Ectodermal cell (in vitro differentiated cells): ENCODE data around the gene GIPC3.
"Not testable (repeated sequence)": the region's sequence is repeated elsewhere in the genome, so short reads cannot be mapped to it uniquely, and the experiment has no call there.

Source experiments
- H3K27ac ChIP-seq: 2 replicates; pipeline ENCODE4 v1.7.0; 2013; ENCODE audit warnings: mild to moderate bottlenecking, low read depth, low read length; ENCODE audit not compliant: insufficient read depth, poor library complexity, severe bottlenecking
- H3K27me3 ChIP-seq: 2 replicates; pipeline ENCODE4 v1.7.0; 2013; ENCODE audit warnings: mild to moderate bottlenecking, low read length; ENCODE audit not compliant: insufficient read depth, control insufficient read depth, poor library complexity, severe bottlenecking
- H3K36me3 ChIP-seq: one replicate; pipeline ENCODE4 v1.7.0; 2013; ENCODE audit warnings: low read length; ENCODE audit not compliant: control insufficient read depth, insufficient read depth
- H3K4me1 ChIP-seq: one replicate; pipeline ENCODE4 v1.7.0; 2013; ENCODE audit warnings: low read length; ENCODE audit not compliant: control insufficient read depth, insufficient read depth
- H3K4me3 ChIP-seq: 2 replicates; pipeline ENCODE4 v1.7.0; 2013; ENCODE audit warnings: low read depth, low read length, control low read depth; ENCODE audit not compliant: insufficient read depth
- H3K9me3 ChIP-seq: 2 replicates; pipeline ENCODE4 v1.7.0; 2013; ENCODE audit warnings: mild to moderate bottlenecking, low read length, moderate library complexity; ENCODE audit not compliant: control insufficient read depth
- WGBS, 2 experiments: methylation state at CpG; one replicate each; pipeline ENCODE4 v1.1.7; 2013; ENCODE audit warnings: missing lambda C conversion rate in 2 of 2; 5-methylcytosine and 5-hydroxymethylcytosine counted together

GIPC3 gene

DNA sequence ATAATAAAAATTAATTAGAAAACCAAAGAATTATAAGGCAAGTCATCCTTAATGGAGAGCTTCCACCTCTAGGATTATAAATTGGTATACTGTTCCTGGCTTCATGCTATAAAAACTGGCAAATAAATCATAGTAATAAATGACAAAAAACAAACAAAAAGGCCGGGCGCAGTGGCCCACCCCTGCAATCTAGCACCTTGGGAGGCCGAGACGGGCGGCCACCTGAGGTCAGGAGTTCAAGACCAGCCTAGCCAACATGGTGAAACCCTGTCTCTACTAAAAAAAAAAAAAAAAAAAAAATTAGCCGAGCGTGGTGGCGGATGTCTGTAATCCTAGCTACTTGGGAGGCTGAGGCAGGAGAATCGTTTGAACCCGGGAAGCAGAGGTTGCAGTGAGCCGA lies 15.2 kb upstream of the GIPC3 start:
- not testable (repeated sequence) for H3K27me3 ChIP-seq, H3K4me3 ChIP-seq, H3K4me1 ChIP-seq, H3K36me3 ChIP-seq, H3K9me3 ChIP-seq, H3K27ac ChIP-seq
- WGBS, 2 experiments, result 93 to 95% methylated on average over 11 of the region's 11 CpGs

DNA sequence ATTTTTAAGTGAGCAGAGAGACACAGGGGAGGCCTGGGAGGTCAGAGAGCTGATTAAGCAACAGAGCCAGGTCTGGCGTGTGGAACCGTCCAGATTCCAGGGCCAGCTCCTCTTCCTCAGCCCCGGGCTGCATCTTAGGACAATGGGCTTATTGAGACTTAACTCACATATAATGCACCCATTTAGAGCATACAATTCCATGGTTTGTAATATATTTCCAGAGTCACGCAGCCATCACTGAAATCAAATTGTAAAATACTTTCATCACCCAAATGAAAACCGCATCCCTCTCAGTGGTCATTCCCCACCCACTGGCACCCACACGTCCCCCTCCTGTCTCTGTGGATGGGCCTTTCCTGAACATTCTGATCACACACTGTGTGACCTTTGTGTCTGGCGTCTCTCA lies 14.7 kb upstream of the GIPC3 start:
- H3K9me3 ChIP-seq, result no peaks in the 10 kb centered on the region
- no peak overlapping the region for H3K27ac ChIP-seq
- H3K4me3 ChIP-seq, result no peak overlapping the region
- H3K36me3 ChIP-seq, result no peaks in the 10 kb centered on the region
- peaks cover 4% of the 10 kb centered on the region for H3K27me3 ChIP-seq
- no peaks in the 10 kb centered on the region for H3K4me1 ChIP-seq
- WGBS, 2 experiments, result 91 to 93% methylated on average over 7 of the region's 7 CpGs

DNA sequence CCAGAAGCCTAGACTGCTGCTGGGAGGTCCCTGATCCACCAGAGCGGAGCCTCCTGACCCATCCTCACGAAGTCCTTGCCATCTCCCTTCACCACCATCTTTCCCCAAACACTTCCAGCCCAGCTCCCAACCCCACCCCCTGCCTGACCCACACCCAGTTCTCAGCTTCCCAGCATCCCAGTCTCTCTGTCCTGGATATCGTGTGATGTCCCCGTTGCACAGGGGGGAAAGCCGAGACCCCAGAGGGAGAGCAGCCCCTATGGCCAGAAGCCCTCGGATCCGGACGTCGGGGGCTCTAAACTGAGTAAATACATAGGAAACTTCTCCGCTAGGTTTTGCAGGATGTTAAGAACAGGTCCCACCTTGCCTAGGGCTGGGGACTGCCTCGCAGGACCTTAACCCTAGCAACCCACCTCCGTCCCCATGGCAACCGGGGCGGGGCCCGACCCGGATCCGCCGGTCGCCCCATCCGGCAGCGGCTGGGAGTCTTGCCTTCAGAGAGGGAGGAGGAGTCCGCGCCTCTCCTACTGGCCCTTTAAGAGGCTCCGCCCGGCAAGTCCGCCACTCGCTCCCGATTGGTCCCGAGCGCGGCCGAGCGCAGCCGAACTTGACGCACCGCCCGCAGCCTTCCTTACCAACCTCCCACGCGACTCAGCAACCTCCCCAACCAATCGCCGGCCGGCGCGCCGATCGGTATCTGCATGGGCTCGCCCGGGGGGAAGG lies 13.0 kb upstream of the GIPC3 start:
- WGBS, 2 experiments, result 6% methylated on average over 48 of the region's 48 CpGs
- peak overlapping the region; percentile 74 for H3K4me3 ChIP-seq

DNA sequence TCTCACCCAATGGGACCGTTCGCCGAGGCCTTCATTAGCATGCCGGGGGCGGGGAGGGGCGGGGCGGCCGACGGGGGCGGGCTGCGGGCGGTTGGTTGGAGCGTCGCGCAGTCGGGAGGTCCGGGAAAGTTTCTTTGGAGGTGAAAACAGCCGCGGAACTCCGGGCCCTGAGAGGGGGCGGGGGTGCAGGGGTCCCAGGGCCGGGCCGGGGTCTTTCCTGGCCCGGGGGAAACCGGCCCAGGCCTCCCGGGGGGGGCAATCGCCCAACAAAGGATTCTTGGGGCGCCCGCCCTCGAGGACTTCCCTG lies 12.5 kb upstream of the GIPC3 start, which contains the start of gene HMG20B:
Gene HMG20B (plus strand): TSS at position 90 of the 307 bp plus-strand sequence. CDS start 366 bp downstream, outside the sequence.
- Histone ChIP-seq H3K9me3 (no peaks in the 10 kb centered on the region), H3K4me1 (peaks cover 9% of the 10 kb centered on the region), H3K36me3 (no peaks in the 10 kb centered on the region), H3K27me3 (peaks cover 24% of the 10 kb centered on the region), H3K27ac (no peak within 1 kb of the TSS), H3K4me3 (peak within 1 kb of the TSS; percentile 74)
- 0 to 1% methylated on average over 30 of the region's 30 CpGs for WGBS, 2 experiments

More for the DNA sequence above, 13.0 kb upstream of the GIPC3 start:
- Histone ChIP-seq H3K4me1 (peaks cover 9% of the 10 kb centered on the region), H3K9me3 (no peaks in the 10 kb centered on the region), H3K27ac (no peak overlapping the region), H3K27me3 (peaks cover 18% of the 10 kb centered on the region), H3K36me3 (no peaks in the 10 kb centered on the region)

DNA sequence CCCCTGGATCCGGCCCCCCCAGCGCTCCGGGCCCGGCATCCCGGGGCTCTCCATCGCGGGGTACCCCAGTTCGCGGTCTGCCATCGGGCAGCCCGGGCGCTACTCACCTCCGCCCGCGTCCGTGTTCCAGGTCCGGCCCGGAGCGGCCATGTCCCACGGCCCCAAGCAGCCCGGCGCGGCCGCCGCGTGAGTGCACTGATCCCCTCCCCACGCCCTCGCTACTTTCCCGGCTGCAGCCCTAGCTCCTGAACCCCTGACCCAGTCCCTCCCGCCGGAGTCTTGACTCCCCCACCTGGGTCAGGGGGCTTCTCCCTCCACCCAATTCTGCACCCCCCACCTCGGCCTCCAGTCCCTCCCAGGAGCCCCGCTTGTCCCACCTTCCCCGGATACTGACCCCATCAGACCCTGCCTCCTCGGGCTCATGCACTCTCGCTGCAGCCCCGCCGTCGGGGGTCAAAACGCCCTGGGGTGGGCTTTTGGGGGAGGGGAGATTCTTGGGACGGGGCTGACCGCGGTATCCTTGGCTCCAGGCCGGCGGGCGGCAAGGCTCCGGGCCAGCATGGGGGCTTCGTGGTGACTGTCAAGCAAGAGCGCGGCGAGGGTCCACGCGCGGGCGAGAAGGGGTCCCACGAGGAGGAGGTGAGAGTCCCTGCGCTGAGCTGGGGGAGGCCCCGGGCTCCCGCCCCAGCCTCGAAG lies 12.0 kb upstream of the GIPC3 start:
- no peak overlapping the region for H3K27ac ChIP-seq
- H3K4me3 ChIP-seq, result peak overlapping the region; percentile 74

DNA sequence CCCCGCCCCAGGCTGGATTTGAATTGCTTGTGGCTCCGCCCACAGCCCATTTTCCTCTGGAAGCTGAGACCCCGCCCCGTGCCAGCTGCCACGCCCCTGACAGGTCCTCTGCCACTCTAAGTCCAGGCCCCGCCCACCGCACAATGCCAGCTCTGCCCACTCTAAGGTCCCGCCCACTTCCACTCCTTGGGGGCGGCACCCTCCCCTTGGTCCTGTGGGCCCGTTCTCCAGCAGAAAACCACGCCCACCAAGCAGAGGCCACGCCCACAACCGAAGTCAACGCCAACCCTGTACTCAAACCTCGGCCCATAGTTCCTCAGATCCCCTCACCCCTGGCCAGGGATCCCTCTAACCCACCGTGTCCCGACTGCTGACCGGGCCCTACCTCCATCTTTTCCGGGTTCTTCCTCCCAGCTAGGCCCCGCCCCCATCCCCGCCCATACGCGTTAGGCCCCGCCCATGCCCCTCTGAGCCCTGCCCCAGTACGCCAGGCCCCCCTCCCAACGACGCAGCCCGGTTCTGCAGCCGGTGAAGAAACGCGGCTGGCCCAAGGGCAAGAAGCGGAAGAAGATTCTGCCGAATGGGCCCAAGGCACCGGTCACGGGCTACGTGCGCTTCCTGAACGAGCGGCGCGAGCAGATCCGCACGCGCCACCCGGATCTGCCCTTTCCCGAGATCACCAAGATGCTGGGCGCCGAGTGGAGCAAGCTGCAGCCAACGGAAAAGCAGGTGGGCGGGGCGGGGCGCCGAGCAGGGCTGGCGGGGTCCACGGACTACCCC lies 11.2 kb upstream of the GIPC3 start:
- 52 to 53% methylated on average over 55 of the region's 55 CpGs for WGBS, 2 experiments
- Histone ChIP-seq H3K4me3 (peak overlapping the region; percentile 74), H3K27me3 (peaks cover 30% of the 10 kb centered on the region)

More for the DNA sequence above, 12.0 kb upstream of the GIPC3 start:
- WGBS, 2 experiments, result 1% methylated on average over 60 of the region's 60 CpGs
- Histone ChIP-seq H3K4me1 (peaks cover 9% of the 10 kb centered on the region), H3K27me3 (peaks cover 29% of the 10 kb centered on the region), H3K36me3 (no peaks in the 10 kb centered on the region), H3K9me3 (no peaks in the 10 kb centered on the region)

DNA sequence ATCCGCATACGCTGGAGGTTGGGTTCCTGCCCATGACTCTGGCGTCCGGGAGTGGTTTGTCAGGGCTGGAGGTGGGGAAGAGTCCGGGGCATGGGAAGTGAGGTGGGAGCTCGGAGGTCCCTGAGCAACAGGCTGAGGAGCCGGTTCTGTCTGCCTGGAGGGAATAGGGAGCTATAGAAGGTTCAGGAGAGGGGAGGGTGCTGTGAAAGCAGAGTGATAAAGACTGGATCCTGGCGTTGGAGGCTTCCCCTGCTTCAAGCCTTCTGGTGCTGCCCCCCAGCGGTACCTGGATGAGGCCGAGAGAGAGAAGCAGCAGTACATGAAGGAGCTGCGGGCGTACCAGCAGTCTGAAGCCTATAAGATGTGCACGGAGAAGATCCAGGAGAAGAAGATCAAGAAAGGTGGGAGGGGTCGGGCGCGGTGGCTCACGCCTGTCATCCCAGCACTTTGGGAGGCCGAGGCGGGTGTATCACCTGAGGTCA lies 10.0 kb upstream of the GIPC3 start:
- H3K4me3 ChIP-seq, result no peak overlapping the region
- no peaks in the 10 kb centered on the region for H3K36me3 ChIP-seq
- no peaks in the 10 kb centered on the region for H3K9me3 ChIP-seq
- H3K27ac ChIP-seq, result no peak overlapping the region
- peaks cover 30% of the 10 kb centered on the region for H3K27me3 ChIP-seq
- H3K4me1 ChIP-seq, result peaks cover 9% of the 10 kb centered on the region
- WGBS, 2 experiments, result 89% methylated on average over 19 of the region's 19 CpGs

More for the DNA sequence above, 11.2 kb upstream of the GIPC3 start:
- peaks cover 9% of the 10 kb centered on the region for H3K4me1 ChIP-seq
- no peak overlapping the region for H3K27ac ChIP-seq
- H3K9me3 ChIP-seq, result no peaks in the 10 kb centered on the region
- H3K36me3 ChIP-seq, result no peaks in the 10 kb centered on the region

DNA sequence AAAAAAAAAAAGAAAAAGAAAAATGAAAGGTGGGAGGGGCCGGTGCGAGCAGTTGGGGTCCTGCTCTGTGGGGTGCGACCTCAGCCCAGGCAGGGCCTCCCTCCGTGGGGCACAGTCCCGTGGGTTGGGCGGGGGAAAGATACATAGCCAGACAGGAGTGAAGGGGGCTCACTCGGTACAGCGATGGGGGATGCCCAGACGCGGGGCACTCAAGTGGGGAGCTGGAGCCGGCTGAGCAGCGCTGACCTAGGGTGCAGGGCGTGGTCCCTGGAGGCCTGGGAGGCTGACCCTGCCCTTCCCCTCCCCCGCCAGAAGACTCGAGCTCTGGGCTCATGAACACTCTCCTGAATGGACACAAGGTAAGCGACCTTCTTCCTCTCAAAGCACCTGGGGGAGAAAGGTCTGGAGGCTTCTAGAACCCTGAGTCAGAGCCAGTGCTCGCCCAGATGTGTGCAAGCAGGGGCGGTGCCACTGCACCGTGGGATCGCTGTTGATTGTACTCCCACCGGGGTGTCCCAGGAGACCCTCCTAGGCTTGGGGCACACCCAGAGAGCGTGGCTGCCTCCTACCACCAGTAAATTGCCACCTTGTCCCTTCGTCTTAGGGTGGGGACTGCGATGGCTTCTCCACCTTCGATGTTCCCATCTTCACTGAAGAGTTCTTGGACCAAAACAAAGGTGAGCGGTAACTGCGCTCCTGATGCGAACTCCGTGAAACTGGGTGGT lies 9.2 kb upstream of the GIPC3 start:
- Histone ChIP-seq H3K27ac (no peak overlapping the region), H3K9me3 (no peaks in the 10 kb centered on the region), H3K36me3 (no peaks in the 10 kb centered on the region), H3K4me3 (peak overlapping the region; percentile 47), H3K4me1 (peaks cover 9% of the 10 kb centered on the region), H3K27me3 (peaks cover 30% of the 10 kb centered on the region)
- WGBS, 2 experiments, result 66 to 67% methylated on average over 29 of the region's 29 CpGs

DNA sequence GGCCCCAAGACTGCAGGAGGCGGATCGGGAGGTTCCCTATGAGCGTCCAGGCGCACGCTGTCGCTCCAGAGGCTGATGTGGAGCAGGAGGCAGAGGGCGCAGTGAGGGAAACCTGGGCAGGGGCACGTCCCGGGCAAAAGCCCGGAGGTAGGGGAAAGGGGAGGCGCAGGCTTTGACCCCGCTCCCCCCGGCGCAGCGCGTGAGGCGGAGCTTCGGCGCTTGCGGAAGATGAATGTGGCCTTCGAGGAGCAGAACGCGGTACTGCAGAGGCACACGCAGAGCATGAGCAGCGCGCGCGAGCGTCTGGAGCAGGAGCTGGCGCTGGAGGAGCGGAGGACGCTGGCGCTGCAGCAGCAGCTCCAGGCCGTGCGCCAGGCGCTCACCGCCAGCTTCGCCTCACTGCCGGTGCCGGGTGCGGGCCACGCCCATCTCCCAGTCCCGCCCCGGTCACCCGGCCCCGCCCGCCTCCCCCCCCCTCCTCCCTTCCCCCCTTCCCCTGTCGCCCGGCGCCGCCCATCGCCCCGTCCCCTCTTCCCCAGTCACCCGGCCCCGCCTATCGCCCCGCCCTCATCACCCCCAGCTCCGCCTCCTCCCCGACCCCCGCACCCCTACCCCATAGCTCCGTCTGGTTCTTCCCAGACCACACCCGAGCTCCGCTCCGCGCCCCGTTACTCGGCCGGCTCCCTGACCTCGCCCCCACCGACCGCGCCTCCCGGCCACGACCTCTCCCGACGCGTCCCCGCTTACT lies 8.4 kb upstream of the GIPC3 start:
- Histone ChIP-seq H3K27me3 (peaks cover 32% of the 10 kb centered on the region), H3K4me1 (peaks cover 9% of the 10 kb centered on the region), H3K4me3 (peak overlapping the region; percentile 47), H3K9me3 (no peaks in the 10 kb centered on the region), H3K27ac (no peak overlapping the region), H3K36me3 (no peaks in the 10 kb centered on the region)
- WGBS, 2 experiments, result 2 to 3% methylated on average over 66 to 72 of the region's 78 CpGs
